ENCODE data around the gene CCDC88C. TPM values are rescaled to one million over a fixed set of nuclear protein-coding genes. Genes with fewer than 3 reads are reported as not detected.

The CCDC88C gene
- total RNA-seq, 2 experiments from 2014 or later, result 269 to 287 TPM

GRCh38 chr14:91454580-91454979 lies 37.0 kb upstream of the CCDC88C start:
- intact Hi-C loops (cut with DNase I, micrococcal nuclease), result no loop called here
- POLR2A ChIA-PET, result interaction anchor here (0.7 to 1.2 kb wide), 3 partner anchors 34 to 1296 kb away, joined by 3 to 5 read pairs (median 4); partner anchors contain the start of gene PPP4R3A
- ATAC-seq (ENCODE audit: poor library complexity) (no peak), DNase-seq (no peak)
- Mint-ChIP-seq H3K9me3 (no peaks in the 10 kb centered on the region), H3K4me1 (ENCODE audit: low read depth) (peaks cover 27% of the 10 kb centered on the region), H3K4me3 (peak overlapping the region; percentile 13), H3K27ac (peak overlapping the region; percentile 53), H3K27me3 (no peaks in the 10 kb centered on the region), H3K36me3 (ENCODE audit: low read depth) (peaks cover 44% of the 10 kb centered on the region)
- no peaks in the 10 kb centered on the region for H3K27me3 ChIP-seq (ENCODE audit: control insufficient read depth in 1 of 2, insufficient read depth in 2 of 2, low read length in 2 of 2)
- H3K9me3 ChIP-seq (ENCODE audit: control insufficient read depth in 1 of 2, insufficient read depth in 1 of 2, low read length in 2 of 2), result no peaks in the 10 kb centered on the region
- H3K4me3 ChIP-seq (ENCODE audit: low read length), result no peak overlapping the region
- TF ChIP-seq CTCF (IDR thresholded peaks at IDR 0.05), result no peak
- CTCF ChIA-PET, result no interaction called here
- H3K27ac ChIP-seq (ENCODE audit: low read depth in 1 of 2, low read length in 2 of 2), result no peak overlapping the region
- peaks cover 12% of the 10 kb centered on the region for H3K4me1 ChIP-seq (ENCODE audit: insufficient read depth, low read length)
- H3K36me3 ChIP-seq (ENCODE audit: insufficient read depth, low read length), result peaks cover 33% of the 10 kb centered on the region

- no peak for DNase-seq
- no peaks in the 10 kb centered on the region for H3K9me3 ChIP-seq (ENCODE audit: control insufficient read depth in 1 of 2, insufficient read depth in 1 of 2, low read length in 2 of 2)
- ChIA-PET POLR2A (interaction anchor here (0.7 to 1.2 kb wide), 3 partner anchors 33 to 130 kb away, joined by 4 to 5 read pairs (median 4); partner anchors contain the start of gene PPP4R3A), CTCF (interaction anchor here (1.0 kb wide), 1 partner anchor 136 kb away, joined by 3 read pairs; no protein-coding TSS in a partner anchor)
- Mint-ChIP-seq H3K27ac (peak overlapping the region; percentile 53), H3K36me3 (ENCODE audit: low read depth) (peaks cover 42% of the 10 kb centered on the region), H3K9me3 (no peaks in the 10 kb centered on the region), H3K4me3 (no peak overlapping the region), H3K27me3 (no peaks in the 10 kb centered on the region), H3K4me1 (ENCODE audit: low read depth) (peaks cover 27% of the 10 kb centered on the region)
- no peak for TF ChIP-seq CTCF (IDR thresholded peaks at IDR 0.05)
- peaks cover 28% of the 10 kb centered on the region for H3K36me3 ChIP-seq (ENCODE audit: insufficient read depth, low read length)
- no peak overlapping the region for H3K27ac ChIP-seq (ENCODE audit: low read depth in 1 of 2, low read length in 2 of 2)
- H3K4me1 ChIP-seq (ENCODE audit: insufficient read depth, low read length), result peaks cover 12% of the 10 kb centered on the region
- intact Hi-C loops (cut with DNase I, micrococcal nuclease), result no loop called here
- H3K27me3 ChIP-seq (ENCODE audit: control insufficient read depth in 1 of 2, insufficient read depth in 2 of 2, low read length in 2 of 2), result no peaks in the 10 kb centered on the region
- no peak for ATAC-seq (ENCODE audit: poor library complexity)
- H3K4me3 ChIP-seq (ENCODE audit: low read length), result no peak overlapping the region
Observed at GRCh38 chr14:91454155-91454554, 36.5 kb upstream of the CCDC88C start.

GRCh38 chr14:91453744-91454143 lies 36.1 kb upstream of the CCDC88C start:
- peaks cover 27% of the 10 kb centered on the region for H3K4me1 Mint-ChIP-seq (ENCODE audit: low read depth)
- no peaks in the 10 kb centered on the region for H3K27me3 Mint-ChIP-seq
- H3K36me3 Mint-ChIP-seq (ENCODE audit: low read depth), result peaks cover 38% of the 10 kb centered on the region
- no peak overlapping the region for H3K4me3 Mint-ChIP-seq
- intact Hi-C loops (cut with DNase I, micrococcal nuclease), result no loop called here
- H3K4me3 ChIP-seq (ENCODE audit: low read length), result no peak overlapping the region
- H3K4me1 ChIP-seq (ENCODE audit: insufficient read depth, low read length), result peaks cover 12% of the 10 kb centered on the region
- H3K9me3 ChIP-seq (ENCODE audit: control insufficient read depth in 1 of 2, insufficient read depth in 1 of 2, low read length in 2 of 2), result no peaks in the 10 kb centered on the region
- CTCF ChIA-PET, result interaction anchor here (1.0 kb wide), 1 partner anchor 135 kb away, joined by 3 read pairs; no protein-coding TSS in a partner anchor
- peaks cover 26% of the 10 kb centered on the region for H3K36me3 ChIP-seq (ENCODE audit: insufficient read depth, low read length)
- POLR2A ChIA-PET, result interaction anchor here (0.7 to 1.2 kb wide), 3 partner anchors 33 to 129 kb away, joined by 4 to 5 read pairs (median 4); partner anchors contain the start of gene PPP4R3A
- no peaks in the 10 kb centered on the region for H3K27me3 ChIP-seq (ENCODE audit: control insufficient read depth in 1 of 2, insufficient read depth in 2 of 2, low read length in 2 of 2)
- TF ChIP-seq CTCF (IDR thresholded peaks at IDR 0.05), result no peak
- DNase-seq, result no peak
- ATAC-seq (ENCODE audit: poor library complexity), result no peak
- peak overlapping the region; percentile 53 for H3K27ac Mint-ChIP-seq
- no peak overlapping the region for H3K27ac ChIP-seq (ENCODE audit: low read depth in 1 of 2, low read length in 2 of 2)
- no peaks in the 10 kb centered on the region for H3K9me3 Mint-ChIP-seq
